SK-N-MC (cell line): ENCODE measurements around the gene MAGED1.

Experiments used
- EZH2 ChIP-seq: fragments of 200-600 bp; sonication (generic); IDR thresholded peaks from one replicate; pipeline ENCODE4 v1.6.1; 2017; ENCODE audit warnings: antibody characterized with exemption
- FOXP2 ChIP-seq: optimal IDR thresholded peaks from 2 replicates; pipeline ENCODE3; 2011; ENCODE audit warnings: mild to moderate bottlenecking, moderate library complexity; ENCODE audit not compliant: insufficient read depth; ENCODE audit errors: extremely low read length, control extremely low read depth
- POLR2AphosphoS5 ChIP-seq: IDR thresholded peaks from 2 replicates; pipeline ENCODE4 v1.6.1; 2012; ENCODE audit warnings: mild to moderate bottlenecking, low read depth, low read length, borderline replicate concordance

GRCh38 chrX:51902510-51903050 lies 9.2 kb downstream of the MAGED1 start:
- no peak for TF ChIP-seq EZH2
- TF ChIP-seq POLR2AphosphoS5 = 0 out of 2 replicates have a peak, but pooled peaks have one; percentile 1
- no peak for TF ChIP-seq FOXP2
